Upper lobe of right lung (tissue), 1 donor: Measurements from ENCODE around the gene ONECUT3. TPM values are rescaled to one million over a fixed set of nuclear protein-coding genes. Genes with fewer than 3 reads are reported as not detected.

Experiments used
- ATAC-seq: fragments of 200-7000 bp; cut with Tn5 transposase; one replicate; pipeline ENCODE4 v1.9.1; 2020; ENCODE audit warnings: mild to moderate bottlenecking, moderate library complexity
- DNase-seq: peaks from one replicate; pipeline ENCODE4 v3.0.0-alpha.2; 2020
- H3K27ac ChIP-seq: fragments of 200-600 bp; one replicate; pipeline ENCODE4 v1.8.0; 2022
- H3K27me3 ChIP-seq: fragments of 200-600 bp; one replicate; pipeline ENCODE4 v1.8.0; 2022; ENCODE audit warnings: mild to moderate bottlenecking
- H3K36me3 ChIP-seq: fragments of 200-600 bp; one replicate; pipeline ENCODE4 v1.8.0; 2022
- H3K4me1 ChIP-seq: fragments of 200-600 bp; one replicate; pipeline ENCODE4 v1.8.0; 2022
- H3K4me3 ChIP-seq: fragments of 200-600 bp; one replicate; pipeline ENCODE4 v1.8.0; 2022; ENCODE audit warnings: mild to moderate bottlenecking
- H3K9me3 ChIP-seq: fragments of 200-600 bp; one replicate; pipeline ENCODE4 v1.8.0; 2022
- intact Hi-C: fragments of 100-400 bp; cut with DNase I; formaldehyde crosslinking; loops from one replicate; pipeline ENCODE4 v1.11.0; 2022
- total RNA-seq: library from RNA; stranded (reverse); fragmentation: NEBNext Ultra II Directional; extraction: Animal tissue kit (Norgen Biotek cat#: 25700); gene quantifications from one replicate; pipeline ENCODE4 v1.2.1, GENCODE V29; 2021
- TF ChIP-seq, protein P1 (sequence below): fragments of 200-600 bp; IDR thresholded peaks from one replicate; pipeline ENCODE4 v1.8.0; 2022; ENCODE audit warnings: antibody characterized with exemption
- donor health status: DM: no; HTN: yes; CAD: no; lungs with severe emphysema.

Gene ONECUT3
- total RNA-seq, 1 donor from 2014 or later, result not detected

DNA sequence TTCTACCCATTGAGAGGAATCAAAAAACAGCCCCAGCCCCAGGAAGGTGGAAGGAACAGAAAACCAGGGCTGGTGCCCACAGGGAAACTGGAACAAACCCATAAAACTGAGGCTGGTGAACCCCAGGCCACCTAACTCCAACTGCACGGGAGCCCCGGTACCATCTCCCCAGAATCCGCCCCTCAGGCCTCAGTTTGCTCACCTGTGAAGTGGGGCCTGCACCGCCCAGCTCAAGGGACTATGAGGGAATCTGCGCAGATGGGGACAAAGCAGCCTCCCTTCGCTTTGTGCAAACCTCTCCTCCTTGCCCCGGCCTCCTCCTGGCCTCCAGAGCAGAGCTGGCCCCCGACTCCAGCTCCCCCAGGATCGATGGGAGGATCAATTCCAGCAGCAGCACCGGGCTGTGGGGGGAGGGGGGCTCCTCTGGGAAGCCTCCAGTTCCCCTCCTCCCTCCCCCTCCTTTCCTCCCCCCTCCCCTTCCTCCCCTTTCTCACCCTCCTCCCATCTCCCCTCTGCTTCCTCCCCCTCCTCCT, 9.1 kb upstream of the ONECUT3 start:
- no peak for ATAC-seq
- TF ChIP-seq, protein P1, sequence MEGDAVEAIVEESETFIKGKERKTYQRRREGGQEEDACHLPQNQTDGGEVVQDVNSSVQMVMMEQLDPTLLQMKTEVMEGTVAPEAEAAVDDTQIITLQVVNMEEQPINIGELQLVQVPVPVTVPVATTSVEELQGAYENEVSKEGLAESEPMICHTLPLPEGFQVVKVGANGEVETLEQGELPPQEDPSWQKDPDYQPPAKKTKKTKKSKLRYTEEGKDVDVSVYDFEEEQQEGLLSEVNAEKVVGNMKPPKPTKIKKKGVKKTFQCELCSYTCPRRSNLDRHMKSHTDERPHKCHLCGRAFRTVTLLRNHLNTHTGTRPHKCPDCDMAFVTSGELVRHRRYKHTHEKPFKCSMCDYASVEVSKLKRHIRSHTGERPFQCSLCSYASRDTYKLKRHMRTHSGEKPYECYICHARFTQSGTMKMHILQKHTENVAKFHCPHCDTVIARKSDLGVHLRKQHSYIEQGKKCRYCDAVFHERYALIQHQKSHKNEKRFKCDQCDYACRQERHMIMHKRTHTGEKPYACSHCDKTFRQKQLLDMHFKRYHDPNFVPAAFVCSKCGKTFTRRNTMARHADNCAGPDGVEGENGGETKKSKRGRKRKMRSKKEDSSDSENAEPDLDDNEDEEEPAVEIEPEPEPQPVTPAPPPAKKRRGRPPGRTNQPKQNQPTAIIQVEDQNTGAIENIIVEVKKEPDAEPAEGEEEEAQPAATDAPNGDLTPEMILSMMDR, result no peak
- no peaks in the 10 kb centered on the region for H3K36me3 ChIP-seq
- peaks cover 11% of the 10 kb centered on the region for H3K4me1 ChIP-seq
- no peak overlapping the region for H3K27ac ChIP-seq
- H3K4me3 ChIP-seq, result no peak overlapping the region
- no peaks in the 10 kb centered on the region for H3K9me3 ChIP-seq
- intact Hi-C loops, result no loop called here
- peaks cover 50% of the 10 kb centered on the region for H3K27me3 ChIP-seq
- DNase-seq, result no peak

DNA sequence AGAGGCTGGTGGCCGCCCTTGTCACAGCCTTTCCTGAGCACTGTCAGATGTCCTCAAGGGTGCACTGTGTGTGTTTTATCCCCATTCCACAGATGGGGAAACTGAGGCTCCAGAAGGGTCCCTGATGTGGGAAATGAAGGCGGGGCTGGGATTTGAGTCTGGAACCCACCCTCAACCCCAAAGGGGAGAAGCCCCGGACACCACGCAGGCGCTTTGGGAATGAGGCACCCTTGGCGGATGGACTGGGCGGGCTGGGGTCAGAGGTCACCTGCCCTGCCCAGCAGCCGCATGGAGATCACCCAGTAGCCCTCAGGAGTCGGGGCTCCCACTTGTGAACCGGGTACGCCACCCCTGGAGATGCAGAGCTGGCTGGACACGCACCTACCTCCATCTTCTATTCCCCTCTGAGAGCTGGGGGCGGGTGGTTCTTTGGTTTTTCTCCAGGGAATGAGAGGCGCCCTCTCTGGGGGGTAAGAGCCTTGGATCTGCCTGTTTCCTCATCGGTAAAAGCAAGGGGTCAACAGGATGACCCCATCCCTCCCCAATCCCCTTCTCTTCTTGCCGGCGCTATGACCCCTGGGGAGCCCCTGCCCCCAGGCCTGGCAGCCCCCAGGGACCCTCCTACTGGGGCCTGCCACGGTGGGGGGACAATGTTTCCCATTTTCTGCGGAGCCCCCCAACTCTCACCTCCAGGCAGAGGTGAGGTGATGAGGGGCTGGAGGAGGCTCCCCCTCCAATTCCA, 8.3 kb upstream of the ONECUT3 start:
- intact Hi-C loops, result no loop called here
- H3K9me3 ChIP-seq, result no peaks in the 10 kb centered on the region
- DNase-seq (no peak), ATAC-seq (no peak)
- peaks cover 58% of the 10 kb centered on the region for H3K27me3 ChIP-seq
- peaks cover 16% of the 10 kb centered on the region for H3K4me1 ChIP-seq
- no peaks in the 10 kb centered on the region for H3K36me3 ChIP-seq
- H3K4me3 ChIP-seq, result no peak overlapping the region
- TF ChIP-seq, protein P1, result no peak
- H3K27ac ChIP-seq, result no peak overlapping the region

DNA sequence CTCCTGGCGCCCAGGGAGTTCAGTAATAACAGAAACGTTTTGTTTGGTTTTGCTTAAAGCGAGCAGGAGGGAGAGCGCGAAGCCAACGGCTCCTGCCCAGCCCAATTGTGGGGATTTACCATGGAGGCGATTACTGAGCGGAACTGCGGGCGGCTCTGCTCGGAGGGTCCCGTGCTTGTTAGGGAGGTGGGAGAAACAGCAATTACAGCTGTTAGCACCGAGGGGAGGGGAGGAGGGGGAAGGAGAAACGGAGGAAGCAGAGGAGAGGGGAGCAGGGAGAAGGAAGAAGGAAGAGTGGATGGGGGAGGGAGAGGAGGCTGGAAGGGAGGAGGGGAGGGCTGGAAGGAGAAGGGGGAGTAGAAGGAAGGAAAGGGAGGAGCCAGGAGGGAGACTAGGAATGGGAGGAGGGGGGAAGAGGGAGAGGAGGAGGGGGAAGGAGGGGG, 7.7 kb upstream of the ONECUT3 start:
- no peak overlapping the region for H3K27ac ChIP-seq
- H3K27me3 ChIP-seq, result peaks cover 64% of the 10 kb centered on the region
- no peak overlapping the region for H3K4me3 ChIP-seq
- H3K36me3 ChIP-seq, result no peaks in the 10 kb centered on the region
- DNase-seq (no peak), ATAC-seq (no peak)
- H3K9me3 ChIP-seq, result no peaks in the 10 kb centered on the region
- TF ChIP-seq, protein P1, result no peak
- intact Hi-C loops, result no loop called here
- peaks cover 16% of the 10 kb centered on the region for H3K4me1 ChIP-seq

DNA sequence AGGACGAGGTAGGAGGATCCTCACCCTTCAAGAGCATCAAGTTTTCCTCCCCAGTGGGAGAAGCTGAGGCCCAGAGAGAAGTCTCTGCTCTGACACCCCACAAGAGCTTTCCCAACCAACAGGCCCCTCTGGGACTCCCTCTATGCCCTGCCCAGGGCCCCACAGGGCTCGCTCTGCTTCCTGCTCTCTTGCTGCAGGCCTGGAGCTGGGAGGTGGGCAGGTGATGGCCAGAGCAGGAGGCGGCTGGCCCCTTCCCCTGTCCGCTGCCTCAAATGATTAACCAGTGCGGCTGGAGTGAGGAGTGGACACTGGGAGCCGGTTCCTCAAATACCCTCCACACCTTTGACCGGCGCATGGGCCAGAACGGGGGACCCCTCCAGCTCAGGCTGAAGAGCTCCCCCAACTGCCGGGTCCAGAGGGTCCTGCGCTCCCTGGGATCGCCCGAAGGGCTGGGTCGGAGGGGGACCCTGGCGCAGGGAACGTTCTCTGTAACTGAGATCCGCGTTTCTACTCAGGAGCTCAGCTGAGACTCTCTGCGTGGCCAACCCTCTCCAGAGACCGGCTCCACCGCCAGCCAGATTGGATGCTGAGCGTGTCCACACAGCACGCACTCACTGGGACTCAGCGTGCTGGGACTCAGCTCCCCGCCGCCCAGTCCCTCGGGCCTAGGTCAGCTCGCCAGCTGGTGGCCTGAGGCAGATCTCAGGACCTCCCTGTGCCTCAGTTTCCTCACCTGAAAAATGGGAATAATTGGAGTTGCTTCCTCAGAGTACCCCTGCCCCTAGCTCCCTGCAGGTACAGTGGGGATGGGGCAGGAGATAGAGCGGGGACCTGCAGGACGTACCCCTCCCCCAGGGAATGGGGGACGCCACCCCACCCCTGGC, 6.7 kb upstream of the ONECUT3 start:
- H3K4me1 ChIP-seq, result peaks cover 16% of the 10 kb centered on the region
- H3K4me3 ChIP-seq, result no peak overlapping the region
- intact Hi-C loops, result no loop called here
- no peaks in the 10 kb centered on the region for H3K36me3 ChIP-seq
- peak; percentile 4 for ATAC-seq
- H3K9me3 ChIP-seq, result no peaks in the 10 kb centered on the region
- no peak for DNase-seq
- no peak overlapping the region for H3K27ac ChIP-seq
- peaks cover 75% of the 10 kb centered on the region for H3K27me3 ChIP-seq
- TF ChIP-seq, protein P1, result no peak

DNA sequence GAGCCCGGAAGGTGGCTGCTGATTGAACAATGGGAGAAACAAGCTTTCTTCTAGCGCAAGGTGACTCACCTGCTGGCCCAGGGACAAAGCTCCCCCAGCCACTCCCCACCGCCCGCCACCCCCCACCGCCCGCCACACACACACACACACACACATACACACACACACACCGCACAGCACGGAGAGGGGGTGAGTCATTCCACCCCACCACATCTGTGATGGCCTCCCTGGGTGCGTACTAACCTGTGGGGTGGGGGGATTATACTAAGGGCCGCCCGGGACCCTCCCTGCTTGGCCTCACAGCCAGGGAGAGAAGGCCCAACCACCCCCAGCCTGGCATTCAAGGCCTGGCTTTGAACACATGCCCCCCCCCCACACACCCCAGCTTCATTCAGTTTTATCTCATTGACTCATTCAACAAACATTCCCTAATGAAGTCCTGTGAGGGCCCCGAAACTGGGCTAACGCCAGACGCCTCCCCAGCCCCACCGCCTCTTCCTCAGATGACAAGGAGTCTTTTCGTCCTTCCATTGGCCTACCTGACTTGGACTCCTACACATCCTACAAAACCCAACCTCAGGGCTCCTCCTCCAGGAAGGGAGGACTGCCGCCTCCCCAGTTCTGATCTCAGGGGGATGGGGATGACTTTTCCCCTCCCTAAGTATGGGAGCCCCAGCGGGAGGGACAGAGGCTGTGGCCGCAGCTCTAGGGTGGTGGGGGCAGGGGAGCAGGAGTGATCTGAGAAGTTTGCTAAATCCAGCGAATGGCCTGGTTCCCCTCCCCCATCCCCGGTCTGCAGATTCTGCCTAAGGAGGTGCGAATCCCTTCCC, 5.8 kb upstream of the ONECUT3 start:
- H3K27me3 ChIP-seq, result peaks cover 83% of the 10 kb centered on the region
- ATAC-seq, result peak; percentile 15
- no peak overlapping the region for H3K27ac ChIP-seq
- peaks cover 16% of the 10 kb centered on the region for H3K4me1 ChIP-seq
- H3K36me3 ChIP-seq, result no peaks in the 10 kb centered on the region
- TF ChIP-seq, protein P1, result no peak
- intact Hi-C loops, result no loop called here
- no peak for DNase-seq
- no peak overlapping the region for H3K4me3 ChIP-seq
- H3K9me3 ChIP-seq, result no peaks in the 10 kb centered on the region
